GM12891 (cell line): ENCODE data around the gene DLGAP5. TPM values are rescaled to one million over a fixed set of nuclear protein-coding genes. Genes with fewer than 3 reads are reported as not detected.

Experiments
- DNase-seq: peaks from one replicate; pipeline ENCODE4 v3.0.0; 2011; ENCODE audit warnings: low spot score; ENCODE audit not compliant: insufficient read length
- FAIRE-seq: peaks from 2 replicates; lab custom pipeline; 2011; peaks lifted over from hg19 to GRCh38; lab: Jason Lieb, UNC
- PAX5 ChIP-seq: IDR thresholded peaks from 2 replicates; pipeline ENCODE4 v1.6.1; 2011; ENCODE audit warnings: low read length, moderate library complexity, mild to moderate bottlenecking; ENCODE audit not compliant: insufficient read depth, severe bottlenecking
- POLR2A ChIP-seq: IDR thresholded peaks from 2 replicates; pipeline ENCODE4 v1.6.1; 2011; ENCODE audit warnings: low read depth, low read length, control low read depth
- POLR2AphosphoS5 ChIP-seq: IDR thresholded peaks from 2 replicates; pipeline ENCODE4 v1.6.1; 2011; ENCODE audit warnings: low read depth, low read length, control low read depth
- POU2F2 ChIP-seq: IDR thresholded peaks from 2 replicates; pipeline ENCODE4 v1.6.1; 2011; ENCODE audit warnings: low read depth, mild to moderate bottlenecking, control low read depth, low read length, moderate library complexity
- SPI1 ChIP-seq: IDR thresholded peaks from 2 replicates; pipeline ENCODE4 v1.6.1; 2011; ENCODE audit warnings: low read depth, low read length, control low read depth
- TAF1 ChIP-seq: IDR thresholded peaks from 2 replicates; pipeline ENCODE4 v1.6.1; 2011; ENCODE audit warnings: low read depth, low read length, control low read depth
- polyA plus RNA-seq: library from polyadenylated mRNA; unstranded; fragments of >200 nt; gene quantifications from one replicate; pipeline ENCODE4 v1.2.1, GENCODE V29; 2012; ENCODE audit warnings: low read depth, missing spikeins, inconsistent platforms; ENCODE audit not compliant: missing spikeins

DLGAP5 gene, protein sequence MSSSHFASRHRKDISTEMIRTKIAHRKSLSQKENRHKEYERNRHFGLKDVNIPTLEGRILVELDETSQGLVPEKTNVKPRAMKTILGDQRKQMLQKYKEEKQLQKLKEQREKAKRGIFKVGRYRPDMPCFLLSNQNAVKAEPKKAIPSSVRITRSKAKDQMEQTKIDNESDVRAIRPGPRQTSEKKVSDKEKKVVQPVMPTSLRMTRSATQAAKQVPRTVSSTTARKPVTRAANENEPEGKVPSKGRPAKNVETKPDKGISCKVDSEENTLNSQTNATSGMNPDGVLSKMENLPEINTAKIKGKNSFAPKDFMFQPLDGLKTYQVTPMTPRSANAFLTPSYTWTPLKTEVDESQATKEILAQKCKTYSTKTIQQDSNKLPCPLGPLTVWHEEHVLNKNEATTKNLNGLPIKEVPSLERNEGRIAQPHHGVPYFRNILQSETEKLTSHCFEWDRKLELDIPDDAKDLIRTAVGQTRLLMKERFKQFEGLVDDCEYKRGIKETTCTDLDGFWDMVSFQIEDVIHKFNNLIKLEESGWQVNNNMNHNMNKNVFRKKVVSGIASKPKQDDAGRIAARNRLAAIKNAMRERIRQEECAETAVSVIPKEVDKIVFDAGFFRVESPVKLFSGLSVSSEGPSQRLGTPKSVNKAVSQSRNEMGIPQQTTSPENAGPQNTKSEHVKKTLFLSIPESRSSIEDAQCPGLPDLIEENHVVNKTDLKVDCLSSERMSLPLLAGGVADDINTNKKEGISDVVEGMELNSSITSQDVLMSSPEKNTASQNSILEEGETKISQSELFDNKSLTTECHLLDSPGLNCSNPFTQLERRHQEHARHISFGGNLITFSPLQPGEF
- polyA plus RNA-seq, result 26.9 TPM

DNA sequence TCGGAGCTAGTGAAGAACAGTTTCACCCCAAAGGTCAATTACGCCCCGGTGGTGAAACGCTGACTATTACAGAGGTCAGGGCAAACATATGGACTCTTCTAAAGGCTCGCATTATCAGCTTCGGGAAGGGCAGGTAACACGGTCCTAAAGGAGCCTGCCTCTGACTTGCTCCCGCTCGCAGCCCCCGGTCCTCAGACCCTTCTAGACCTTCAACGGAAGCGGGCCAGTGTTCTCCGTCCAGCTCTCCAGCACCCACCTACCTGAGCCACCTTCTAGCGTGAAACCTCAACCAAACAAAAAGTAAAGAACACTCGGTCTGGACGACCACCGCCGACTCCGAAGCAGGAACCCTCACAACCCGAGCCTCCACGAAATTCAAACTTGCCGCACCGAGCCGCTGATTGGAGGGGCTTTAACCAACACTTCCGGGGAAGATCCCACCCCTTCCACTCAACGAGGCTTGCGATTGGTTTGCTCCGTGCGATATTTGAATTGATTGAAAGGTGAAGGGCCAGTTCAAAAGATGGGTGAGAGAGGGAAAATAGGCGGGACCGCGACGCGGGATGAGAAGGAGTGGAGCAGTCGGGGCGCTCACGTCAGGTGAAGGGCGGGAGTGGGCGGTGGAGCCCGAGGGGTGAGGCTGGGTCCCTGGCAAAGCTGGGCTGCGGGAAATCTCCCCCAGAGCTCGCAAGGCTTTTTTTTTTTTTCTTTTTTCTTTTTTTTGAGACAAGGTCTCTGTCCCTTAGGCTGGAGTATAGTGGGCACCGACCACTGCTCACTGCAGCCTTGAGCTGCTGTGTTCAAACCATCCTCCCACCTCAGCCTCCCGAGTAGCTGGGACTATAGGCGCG is at the start of gene DLGAP5:
Gene DLGAP5 (minus strand): TSS at position 383 of the 851 bp plus-strand sequence. CDS start 2,406 bp downstream, outside the sequence.
- FAIRE-seq (peak; percentile 93), DNase-seq (peak; percentile 74)
- no peak for TF ChIP-seq SPI1
- TF ChIP-seq POU2F2, result peak; percentile 87
- TF ChIP-seq PAX5, result no peak
- TF ChIP-seq POLR2A, result no peak; the same call in 1 of the 2 replicates
- peak; percentile 40; the same call in 1 of the 2 replicates for TF ChIP-seq POLR2AphosphoS5
- TF ChIP-seq TAF1, result no peak

DNA sequence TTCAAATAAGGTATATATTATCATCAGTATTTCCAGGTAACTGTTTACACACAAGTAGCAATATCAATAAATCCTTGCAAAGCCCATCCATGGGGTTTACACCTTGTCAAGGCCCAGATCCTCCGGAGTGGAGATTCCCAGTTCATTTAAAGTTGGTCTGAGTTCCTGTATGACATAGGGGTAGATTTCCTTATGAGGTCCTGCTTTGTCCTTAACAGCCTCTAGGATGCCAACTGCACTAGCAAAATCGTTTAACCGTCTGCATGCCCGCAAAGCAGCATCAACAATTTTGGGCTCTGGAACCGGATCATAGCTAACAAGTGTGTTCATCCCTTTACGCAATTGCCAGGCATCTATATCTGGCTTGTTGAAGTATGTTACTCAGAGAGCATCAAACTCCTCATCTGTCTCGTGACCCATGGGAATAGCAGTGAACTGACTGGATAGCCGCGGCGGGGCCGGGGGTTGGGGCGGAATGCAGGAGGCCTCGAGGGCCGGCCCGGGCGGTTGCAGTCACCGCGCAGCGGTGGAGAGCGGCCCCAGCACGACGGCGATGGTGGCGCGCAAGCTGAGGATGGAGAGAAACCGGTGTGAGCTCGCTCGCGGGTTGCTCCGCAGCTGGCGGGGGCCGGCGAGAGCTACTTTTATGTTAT is 49.3 kb upstream of the DLGAP5 start:
- DNase-seq, result no peak
- no peak for FAIRE-seq
- TF ChIP-seq PAX5, result no peak
- TF ChIP-seq SPI1, result no peak
- no peak for TF ChIP-seq TAF1
- TF ChIP-seq POLR2A, result no peak
- TF ChIP-seq POU2F2, result no peak
- no peak for TF ChIP-seq POLR2AphosphoS5

DNA sequence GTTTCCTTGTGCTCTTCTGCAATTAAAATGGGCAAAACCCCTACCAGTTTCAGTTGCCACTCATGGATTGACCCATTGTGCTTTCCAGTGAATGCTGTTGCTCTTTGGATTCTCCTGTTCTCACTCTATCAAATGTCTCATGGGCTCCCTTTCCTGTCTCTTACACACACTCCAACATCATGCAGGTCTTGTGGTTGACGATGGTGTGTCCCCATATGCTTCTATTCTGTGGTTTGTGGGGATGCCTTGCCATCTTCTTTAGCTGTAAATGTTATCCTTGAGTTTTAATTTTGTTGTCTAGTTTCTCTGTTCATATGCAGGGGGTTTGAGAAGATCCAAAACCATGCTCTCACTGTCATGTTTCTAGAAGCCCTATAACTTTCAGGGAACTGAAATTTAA is 47.9 kb upstream of the DLGAP5 start:
- FAIRE-seq, result no peak
- no peak for DNase-seq
- TF ChIP-seq POLR2A (no peak), POLR2AphosphoS5 (no peak), POU2F2 (no peak), PAX5 (no peak), TAF1 (no peak), SPI1 (no peak)

DNA sequence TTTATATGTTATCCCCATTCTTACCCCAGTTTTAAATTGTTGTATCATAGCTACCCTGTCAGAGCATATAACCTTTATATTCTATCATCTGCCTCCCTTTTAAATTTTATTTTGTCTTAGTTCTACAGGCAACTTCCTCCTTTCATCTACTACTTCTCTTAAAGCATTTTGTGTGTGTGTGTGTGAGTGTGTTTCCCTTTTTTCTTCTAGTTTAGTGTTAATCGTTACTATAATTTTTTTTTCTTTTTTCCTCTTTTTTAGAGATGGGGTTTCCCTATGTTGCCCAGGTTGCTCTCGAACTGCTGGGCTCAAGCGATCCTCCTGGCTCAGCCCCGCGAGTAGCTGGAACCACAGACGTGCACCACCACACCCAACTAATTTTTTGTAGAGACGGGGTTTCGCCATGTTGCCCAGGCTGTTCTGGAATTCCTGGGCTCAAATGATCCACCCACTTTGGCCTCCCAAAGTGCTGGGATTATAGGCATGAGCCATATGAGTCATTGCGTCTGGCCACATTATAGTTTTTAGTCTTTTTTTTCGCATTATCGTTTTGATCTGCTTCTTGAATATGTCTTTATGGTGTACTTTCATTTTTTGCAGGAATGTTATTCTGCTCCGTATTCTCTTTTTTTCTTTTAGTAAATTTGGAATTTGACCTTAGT is 46.8 kb upstream of the DLGAP5 start:
- DNase-seq, result no peak
- TF ChIP-seq POU2F2 (no peak), POLR2A (no peak), POLR2AphosphoS5 (no peak), PAX5 (no peak), TAF1 (no peak), SPI1 (no peak)
- FAIRE-seq, result no peak

DNA sequence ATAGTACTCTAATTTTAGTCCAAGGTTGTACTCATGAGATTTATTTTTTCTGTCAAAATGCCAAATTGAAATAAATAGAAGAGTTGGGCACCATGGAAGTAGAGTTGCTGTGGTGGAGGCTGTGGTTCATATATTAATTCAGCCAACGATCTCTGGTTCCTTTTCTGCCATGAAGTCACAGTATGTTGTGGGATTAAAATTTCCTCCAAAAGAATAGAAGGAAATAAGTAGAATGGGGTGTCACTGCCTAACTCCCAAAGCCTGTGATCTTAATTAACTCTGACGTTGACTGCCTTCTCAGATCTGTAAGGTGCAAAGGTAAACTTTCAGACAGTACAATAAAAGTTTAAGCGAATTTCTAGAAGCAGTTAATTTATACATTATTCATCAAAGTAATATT is 42.2 kb upstream of the DLGAP5 start:
- no peak for DNase-seq
- FAIRE-seq, result no peak
- TF ChIP-seq SPI1, result no peak
- no peak for TF ChIP-seq PAX5
- TF ChIP-seq POLR2AphosphoS5, result no peak
- no peak for TF ChIP-seq POU2F2
- TF ChIP-seq TAF1, result no peak
- no peak for TF ChIP-seq POLR2A

DNA sequence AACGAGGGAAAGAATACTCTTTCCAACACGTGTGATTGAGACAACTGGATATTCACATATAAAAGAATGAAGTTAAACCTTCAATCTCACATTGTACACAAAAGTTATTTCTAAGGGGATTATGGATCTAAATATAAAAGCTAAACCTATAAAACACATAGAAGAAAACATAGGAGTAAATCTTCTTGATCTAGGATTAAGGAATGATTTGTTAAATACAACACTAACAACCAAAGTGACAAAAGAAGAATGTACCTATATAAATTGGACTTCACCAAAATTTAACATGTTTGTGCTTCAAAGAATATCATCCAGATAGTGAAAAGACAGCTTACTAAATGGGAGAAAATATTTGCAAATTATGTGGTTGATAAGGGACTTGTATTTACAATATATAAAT is 36.9 kb upstream of the DLGAP5 start:
- TF ChIP-seq TAF1 (no peak), POU2F2 (no peak), POLR2AphosphoS5 (no peak), PAX5 (no peak), SPI1 (no peak), POLR2A (no peak)
- FAIRE-seq, result no peak

DNA sequence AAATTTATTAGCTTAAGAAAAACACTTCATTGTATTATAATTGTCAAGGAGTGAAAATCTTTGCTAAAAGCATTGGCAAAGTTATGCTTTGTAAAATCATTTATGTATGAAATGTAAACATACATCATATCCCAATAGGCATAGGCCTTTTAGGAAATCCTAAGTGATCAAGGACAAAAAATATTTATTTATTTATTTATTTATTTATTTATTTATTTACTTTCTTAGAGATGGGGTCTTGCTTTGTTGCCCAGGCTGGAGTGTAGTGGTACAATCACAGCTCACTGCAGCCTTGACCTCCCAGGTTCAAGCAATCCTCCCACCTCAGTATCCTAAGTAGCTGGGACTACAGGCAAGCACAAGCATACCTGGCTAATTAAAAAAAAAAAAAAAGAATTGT is 32.0 kb upstream of the DLGAP5 start:
- no peak for DNase-seq
- FAIRE-seq, result no peak
- TF ChIP-seq POU2F2, result no peak
- no peak for TF ChIP-seq POLR2A
- TF ChIP-seq TAF1, result no peak
- TF ChIP-seq SPI1, result no peak
- no peak for TF ChIP-seq PAX5
- TF ChIP-seq POLR2AphosphoS5, result no peak

More for the DNA sequence above, 36.9 kb upstream of the DLGAP5 start:
- no peak for DNase-seq

DNA sequence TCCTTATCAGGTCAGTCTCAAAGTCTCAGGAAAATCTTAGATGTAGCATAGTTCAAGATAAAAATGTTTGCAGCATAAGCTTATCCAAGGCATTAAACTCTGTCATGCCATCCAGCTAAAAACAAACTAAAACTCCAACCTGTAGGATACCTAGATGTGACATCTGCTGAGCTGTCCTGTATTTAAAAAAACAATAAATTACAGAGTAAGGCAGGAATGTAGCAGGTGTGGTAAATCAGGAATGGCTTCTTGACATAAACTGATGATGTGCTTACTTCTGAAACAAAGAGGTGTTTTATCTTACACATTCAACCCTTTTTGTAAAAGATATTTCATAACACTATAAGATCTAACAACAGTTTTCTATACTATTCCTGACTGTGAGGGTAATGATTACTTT is 30.6 kb upstream of the DLGAP5 start:
- TF ChIP-seq POLR2A, result no peak
- no peak for TF ChIP-seq TAF1
- no peak for TF ChIP-seq POLR2AphosphoS5
- TF ChIP-seq POU2F2, result no peak
- TF ChIP-seq PAX5, result no peak
- TF ChIP-seq SPI1, result no peak
- FAIRE-seq, result peak; percentile 76
- DNase-seq, result no peak
